Measurements from ENCODE around the gene CHADL. TPM values are rescaled to one million over a fixed set of nuclear protein-coding genes. Genes with fewer than 3 reads are reported as not detected.
A peak's percentile ranks its signal among the peaks of the same experiment; 100 is the strongest.
"Not testable (repeated sequence)": the region's sequence is repeated elsewhere in the genome, so short reads cannot be mapped to it uniquely, and the experiment has no call there.

CHADL gene
- polyA plus RNA-seq (ENCODE audit: insufficient read length in 4 of 4) = 1 to 10 TPM; 2.4 to 4.5 (median 3.2) TPM

DNA sequence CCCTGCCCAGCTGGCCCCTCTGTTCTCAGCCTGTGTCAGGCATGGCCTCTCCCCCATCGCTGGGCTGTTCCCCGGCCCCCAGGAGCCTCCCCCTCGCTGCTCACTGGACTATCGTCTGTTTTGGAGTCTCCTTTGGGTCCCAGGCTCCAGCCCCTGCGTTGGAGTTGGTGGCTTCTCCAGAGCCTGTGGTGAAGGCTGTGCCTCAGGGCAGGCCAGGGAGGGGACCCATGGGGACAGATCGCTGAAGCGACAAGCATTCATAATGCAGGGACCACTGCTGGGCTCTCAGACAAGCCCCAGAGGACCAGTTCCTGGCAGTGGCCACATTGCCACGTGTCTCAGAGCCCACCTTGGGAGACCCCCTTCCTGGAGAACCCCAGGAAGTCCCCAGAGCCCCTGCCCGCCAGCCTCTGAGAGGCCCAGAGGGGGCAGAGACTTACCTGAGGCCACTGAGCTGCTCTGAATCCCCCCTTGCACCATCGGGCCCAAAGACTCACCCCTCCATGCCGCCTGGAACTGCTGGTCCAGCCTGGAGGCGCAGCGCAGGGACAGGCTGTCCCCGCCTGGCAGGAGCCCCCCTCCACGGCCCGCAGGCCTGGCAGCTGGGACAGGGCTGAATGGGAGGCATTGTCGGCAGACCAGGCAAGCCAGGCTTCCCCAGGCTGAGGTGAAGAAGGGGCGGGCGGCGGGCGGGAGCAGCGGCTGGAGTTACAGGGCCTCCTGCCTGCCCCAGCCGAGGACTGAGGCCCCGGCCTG, at the start of gene CHADL:
CHADL (minus strand) TSS at position 555 of the 756 bp plus-strand sequence; CDS start at position 505, 50 bp downstream.
- DNase-seq (ENCODE audit: low read depth in 4 of 4, low spot score in 3 of 4) = no peak

GRCh38 chr22:41289671-41290070, 48.9 kb upstream of the CHADL start:
- no peak for DNase-seq (ENCODE audit: low read depth in 4 of 4, low spot score in 3 of 4)

DNA sequence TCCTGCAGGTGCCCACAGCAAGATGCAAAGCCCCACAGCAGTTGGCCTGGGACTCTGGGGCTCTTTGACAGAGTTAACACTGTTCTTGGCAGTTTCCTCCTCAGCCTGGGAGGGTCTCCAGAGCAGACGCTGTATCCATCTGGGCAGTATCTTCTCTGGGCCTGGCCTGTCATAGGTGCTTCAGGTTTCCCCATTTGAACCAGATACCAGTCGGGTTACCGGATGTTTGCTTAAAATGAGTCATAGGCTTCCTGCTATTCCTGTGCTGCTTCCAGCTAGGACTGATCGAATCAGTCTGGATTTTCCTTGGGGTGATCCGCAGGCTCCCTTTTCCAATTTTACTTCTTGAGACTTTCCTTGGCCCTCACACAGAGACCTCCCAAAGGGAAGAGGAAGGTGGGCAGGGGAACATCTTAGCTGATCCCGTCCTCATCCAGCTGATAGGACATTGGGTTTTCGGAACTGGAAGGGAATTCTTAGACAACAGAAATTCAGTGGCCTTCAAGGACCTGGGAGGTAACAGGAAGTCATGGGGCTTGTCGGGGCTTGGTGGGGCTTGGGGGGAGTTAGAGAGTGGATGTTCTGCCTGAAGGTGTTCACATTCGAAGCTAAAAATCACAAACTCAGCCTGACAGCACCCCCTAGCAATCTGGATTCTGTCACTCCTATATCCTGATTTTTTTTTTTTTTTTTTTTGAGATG, 47.7 kb upstream of the CHADL start:
- DNase-seq (ENCODE audit: low read depth in 4 of 4, low spot score in 3 of 4) = no peak

DNA sequence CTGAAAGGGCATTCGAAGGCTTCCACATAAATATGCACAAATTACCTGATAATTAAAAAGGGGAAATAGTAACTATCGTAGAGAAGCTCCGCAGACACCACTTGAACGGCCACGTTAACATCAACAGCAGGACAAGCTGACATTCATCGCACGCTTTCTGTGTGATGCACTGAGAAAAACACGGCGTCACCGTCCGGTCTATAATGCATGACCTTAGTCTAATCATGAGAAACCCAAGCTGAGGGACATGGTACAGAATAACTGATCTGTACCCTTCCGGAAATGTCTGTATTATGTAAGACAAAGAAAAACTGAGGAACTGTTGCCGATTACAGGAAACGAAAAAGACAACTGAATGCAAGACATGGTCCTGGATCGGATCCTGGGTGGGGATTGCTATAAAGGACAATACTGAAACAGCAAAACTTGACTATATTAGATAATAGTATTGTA, 45.9 kb upstream of the CHADL start:
- no peak for DNase-seq (ENCODE audit: low read depth in 4 of 4, low spot score in 3 of 4)

GRCh38 chr22:41285820-41286638, 45.3 kb upstream of the CHADL start, which contains the start of gene RANGAP1:
Gene RANGAP1 (minus strand): TSS chr22:41286187. CDS start chr22:41281044, 5,143 bp downstream.
- peak; percentile 97 to 98 (median 98) for DNase-seq (ENCODE audit: low read depth in 4 of 4, low spot score in 3 of 4)

- DNase-seq (ENCODE audit: low read depth in 4 of 4, low spot score in 3 of 4) = no peak
These were observed 44.7 kb upstream of the CHADL start for GRCh38 chr22:41285441-41285819.

DNA sequence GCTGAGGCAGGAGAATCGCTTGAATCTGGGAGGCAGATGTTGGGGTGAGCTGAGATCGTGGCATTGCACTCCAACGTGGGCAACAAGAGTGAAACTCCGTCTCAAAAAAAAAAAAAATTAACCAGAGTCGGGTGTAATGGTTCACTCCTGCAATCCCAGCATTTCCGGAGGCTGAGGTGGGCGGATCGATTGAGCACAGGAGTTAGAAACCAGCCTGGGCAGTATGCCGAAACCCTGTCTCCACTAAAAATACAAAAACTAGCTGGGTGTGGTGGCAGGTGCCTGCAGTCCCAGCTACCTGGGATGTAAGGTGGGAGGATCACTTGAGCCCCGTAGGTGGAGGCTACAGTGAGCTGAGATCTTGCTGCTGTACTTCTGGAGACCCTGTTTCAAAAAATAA, 43.7 kb upstream of the CHADL start:
- DNase-seq (ENCODE audit: low read depth in 4 of 4, low spot score in 3 of 4) = no peak

DNA sequence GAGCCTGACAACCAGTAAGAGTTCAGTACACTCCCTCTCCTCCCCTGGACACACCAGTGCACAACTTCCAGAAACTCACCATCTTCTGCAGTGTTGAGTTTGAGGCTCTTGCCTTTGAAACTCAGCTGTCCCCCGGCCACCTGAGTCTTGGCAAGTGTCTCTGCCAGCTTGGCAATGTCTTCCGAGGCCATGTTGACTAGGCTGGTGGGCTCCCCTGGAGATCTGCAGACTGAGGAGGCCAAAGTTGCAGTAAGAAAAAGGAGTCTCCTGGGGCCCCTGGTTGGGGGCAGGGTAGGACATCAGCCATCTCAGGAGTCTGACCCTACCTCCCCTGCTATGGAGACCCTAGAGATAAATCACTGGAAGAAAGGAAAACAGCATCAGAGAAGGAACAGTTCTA, 40.1 kb upstream of the CHADL start:
- DNase-seq (ENCODE audit: low read depth in 4 of 4, low spot score in 3 of 4) = no peak

- DNase-seq (ENCODE audit: low read depth in 4 of 4, low spot score in 3 of 4) = no peak
These were observed 39.3 kb upstream of the CHADL start for GRCh38 chr22:41280065-41280464.

- no peak for DNase-seq (ENCODE audit: low read depth in 4 of 4, low spot score in 3 of 4)
These were observed 34.1 kb upstream of the CHADL start for GRCh38 chr22:41274856-41275255.

GRCh38 chr22:41273128-41273527, 32.4 kb upstream of the CHADL start:
- DNase-seq (ENCODE audit: low read depth in 4 of 4, low spot score in 3 of 4) = no peak

DNA sequence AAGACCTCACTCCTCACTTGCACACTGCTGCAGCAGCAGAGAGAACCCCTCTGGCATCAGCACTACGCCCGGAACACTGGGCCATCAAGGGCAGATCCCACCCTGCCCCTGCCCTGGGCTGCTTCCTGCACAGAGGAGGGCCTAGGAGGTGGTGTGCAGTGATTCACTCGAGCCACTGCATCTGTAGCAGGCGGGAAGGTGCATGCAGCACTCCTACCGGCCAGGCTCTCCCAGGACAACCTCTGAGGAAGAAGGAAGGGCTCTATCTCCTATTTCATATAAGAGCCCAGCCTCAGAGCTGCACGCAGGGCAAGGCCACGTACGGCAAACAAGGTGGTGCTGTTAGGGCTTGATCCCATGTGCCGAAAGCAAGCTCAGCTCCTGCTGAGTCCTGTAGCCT, 31.1 kb upstream of the CHADL start:
- no peak for DNase-seq (ENCODE audit: low read depth in 4 of 4, low spot score in 3 of 4)

- no peak for DNase-seq (ENCODE audit: low read depth in 4 of 4, low spot score in 3 of 4)
These were observed 27.2 kb upstream of the CHADL start for GRCh38 chr22:41267958-41268357.

GRCh38 chr22:41264408-41264941, 23.7 kb upstream of the CHADL start:
- no peak for DNase-seq (ENCODE audit: low read depth in 4 of 4, low spot score in 3 of 4)

DNA sequence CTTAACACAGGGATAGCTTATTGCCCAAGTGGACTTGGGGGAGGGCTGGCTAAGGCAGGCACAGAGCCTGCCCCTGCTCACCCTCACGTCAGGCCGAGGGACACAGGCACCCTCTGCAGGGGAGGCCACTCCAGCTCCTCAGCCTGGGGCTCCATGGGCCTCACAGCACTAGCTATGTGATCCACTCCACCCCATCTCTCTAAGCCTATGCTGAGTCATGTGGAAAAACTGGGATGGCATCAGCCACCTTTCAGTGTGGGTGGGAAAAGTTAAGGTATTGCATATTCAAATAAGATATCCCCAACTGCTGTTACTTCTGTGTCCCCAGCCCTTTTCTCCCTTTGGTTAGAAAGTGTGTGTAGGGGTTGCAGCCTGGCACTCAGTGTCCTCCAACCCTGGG, 23.0 kb upstream of the CHADL start:
- no peak for DNase-seq (ENCODE audit: low read depth in 4 of 4, low spot score in 3 of 4)

GRCh38 chr22:41262250-41262765, 21.6 kb upstream of the CHADL start:
- no peak for DNase-seq (ENCODE audit: low read depth in 4 of 4, low spot score in 3 of 4)

DNA sequence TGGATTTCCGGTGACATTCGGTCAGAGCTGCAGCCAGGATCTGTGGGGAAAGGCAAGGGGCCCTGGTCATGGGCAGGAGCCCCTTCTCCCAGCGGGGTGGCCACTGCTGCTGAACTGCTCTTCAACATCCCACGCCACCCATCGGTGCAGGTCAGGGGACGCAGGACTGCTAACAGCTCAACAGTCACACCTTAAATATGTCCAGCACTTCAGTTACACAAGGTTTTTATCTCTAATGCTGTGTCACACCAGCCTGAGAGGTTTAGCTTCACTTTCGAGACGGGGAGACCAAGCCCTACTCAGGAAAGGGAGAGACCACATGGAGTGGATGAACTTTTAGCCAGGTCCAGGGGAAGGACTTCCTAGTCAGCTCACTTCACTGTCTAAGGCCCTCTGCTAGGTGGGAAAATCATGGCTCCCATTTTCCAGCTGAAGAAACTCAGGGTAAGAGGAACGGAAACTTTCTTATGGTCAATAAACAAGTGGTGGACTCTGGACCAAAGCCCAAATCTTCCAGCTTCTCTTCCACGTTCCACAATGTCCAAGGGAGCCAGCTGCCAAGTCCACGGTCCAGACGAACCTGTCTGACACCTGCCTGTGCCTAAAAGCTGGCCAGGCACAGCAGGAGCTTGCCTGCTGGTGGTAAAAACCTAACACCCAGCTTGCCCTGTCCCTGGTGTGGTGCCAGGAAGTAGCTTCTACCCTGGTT, 21.0 kb upstream of the CHADL start:
- DNase-seq (ENCODE audit: low read depth in 4 of 4, low spot score in 3 of 4) = no peak

- no peak for DNase-seq (ENCODE audit: low read depth in 4 of 4, low spot score in 3 of 4)
These were observed 20.1 kb upstream of the CHADL start for GRCh38 chr22:41260871-41261270.

DNA sequence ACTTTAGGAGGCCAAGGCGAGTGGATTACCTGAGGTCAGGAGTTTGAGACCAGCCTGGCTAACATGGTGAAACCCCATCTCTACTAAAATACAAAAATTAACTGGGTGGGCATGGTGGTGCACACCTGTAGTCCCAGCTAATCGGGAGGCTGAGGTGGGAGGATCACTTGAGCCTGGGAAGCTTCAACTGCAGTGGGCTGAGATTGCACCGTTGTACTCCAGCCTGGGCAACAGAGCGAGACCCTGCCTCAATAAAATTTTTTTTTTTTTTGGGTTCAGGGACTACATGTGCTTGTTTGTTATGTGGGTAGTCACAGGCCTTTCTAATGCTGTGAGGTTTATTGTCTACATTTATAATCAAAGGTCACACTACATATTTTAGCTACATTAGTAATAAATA, 19.0 kb upstream of the CHADL start:
- not testable (repeated sequence) for DNase-seq (ENCODE audit: low read depth in 4 of 4, low spot score in 3 of 4)

GRCh38 chr22:41257696-41258095, 17.0 kb upstream of the CHADL start:
- DNase-seq (ENCODE audit: low read depth in 4 of 4, low spot score in 3 of 4) = no peak

Measured in left renal pelvis (tissue), 4 donors.